HG03025 (cell line): Measurements from ENCODE around the gene PRPF40B.
"Not testable (repeated sequence)": the region's sequence is repeated elsewhere in the genome, so short reads cannot be mapped to it uniquely, and the experiment has no call there.

Source experiments
- ATAC-seq: cut with Tn5 transposase; IDR thresholded peaks from one replicate; pipeline ENCODE4 v1.9.1; 2021; ENCODE audit warnings: mild to moderate bottlenecking, moderate library complexity; ENCODE audit not compliant: unreplicated experiment, low FRiP score

Gene PRPF40B

DNA sequence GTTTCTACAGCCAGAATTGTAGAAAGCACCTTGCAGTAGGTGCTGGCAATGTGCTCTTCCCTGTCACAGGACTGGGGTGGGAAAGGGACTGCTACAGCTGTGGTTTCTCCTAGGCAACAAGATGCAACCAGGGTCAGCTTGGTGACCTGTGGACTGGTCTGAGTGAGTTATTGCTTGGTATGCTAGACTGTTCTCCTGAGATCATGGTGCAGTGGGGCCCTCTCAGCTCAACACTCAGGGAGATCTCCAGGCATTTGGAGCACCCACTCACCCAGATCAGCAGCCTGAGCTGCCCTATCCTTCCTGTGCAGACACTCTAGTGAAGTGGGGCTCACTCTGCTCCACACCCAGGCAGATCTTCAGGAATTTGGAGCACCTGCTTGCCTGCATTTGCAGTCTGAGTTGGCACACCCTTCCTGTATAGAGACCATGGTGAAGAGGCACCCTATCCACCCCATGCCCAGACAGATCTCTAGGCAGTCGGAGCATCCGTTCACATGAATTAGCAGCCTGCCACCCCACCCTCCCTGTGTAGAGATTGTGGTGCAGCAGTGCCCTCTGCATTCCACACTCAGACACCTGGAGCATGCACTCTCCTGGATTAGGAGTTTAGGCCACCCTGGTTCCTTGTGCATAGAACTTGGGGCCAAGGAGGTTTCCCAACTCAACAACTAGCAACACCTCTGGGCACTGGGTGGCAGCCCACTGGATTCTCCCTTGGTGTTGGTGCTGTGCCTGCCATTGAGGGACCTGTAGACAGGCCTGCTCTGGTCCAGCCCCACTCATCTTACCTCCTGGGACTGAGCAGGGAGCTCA is 14.1 kb upstream of the PRPF40B start:
- no peak for ATAC-seq

DNA sequence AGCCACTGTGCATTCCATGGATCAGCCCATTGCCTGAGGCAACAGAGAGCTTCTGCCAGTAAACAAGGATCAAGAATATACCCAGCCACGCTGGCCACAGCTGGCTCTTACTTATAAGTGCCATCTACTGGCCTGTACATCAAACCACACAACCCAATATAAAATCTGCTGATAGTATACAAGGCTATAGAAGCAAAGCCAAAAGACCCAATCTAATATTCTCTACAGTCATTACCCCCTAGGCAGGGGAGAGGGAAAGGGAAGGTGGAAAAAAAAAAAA is 13.5 kb upstream of the PRPF40B start:
- ATAC-seq, result no peak

DNA sequence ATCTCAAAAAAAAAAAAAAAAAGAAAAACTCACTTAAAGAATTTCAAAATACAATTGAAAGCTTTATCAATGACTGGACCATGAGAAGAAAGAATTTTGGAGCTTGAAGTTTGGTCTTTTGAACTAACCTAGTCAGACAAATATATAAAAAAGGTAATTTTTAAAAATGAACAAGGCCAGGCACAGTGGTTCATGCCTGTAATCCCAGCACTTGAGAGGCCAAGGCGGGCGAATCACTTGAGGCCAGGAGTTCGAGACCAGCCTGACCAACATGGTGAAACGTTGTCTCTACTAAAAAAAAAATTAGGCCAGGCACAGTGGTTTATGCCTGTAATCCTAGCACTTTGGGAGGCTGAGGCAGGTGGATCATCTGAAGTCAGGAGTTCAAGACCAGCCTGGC is 12.6 kb upstream of the PRPF40B start:
- not testable (repeated sequence) for ATAC-seq

DNA sequence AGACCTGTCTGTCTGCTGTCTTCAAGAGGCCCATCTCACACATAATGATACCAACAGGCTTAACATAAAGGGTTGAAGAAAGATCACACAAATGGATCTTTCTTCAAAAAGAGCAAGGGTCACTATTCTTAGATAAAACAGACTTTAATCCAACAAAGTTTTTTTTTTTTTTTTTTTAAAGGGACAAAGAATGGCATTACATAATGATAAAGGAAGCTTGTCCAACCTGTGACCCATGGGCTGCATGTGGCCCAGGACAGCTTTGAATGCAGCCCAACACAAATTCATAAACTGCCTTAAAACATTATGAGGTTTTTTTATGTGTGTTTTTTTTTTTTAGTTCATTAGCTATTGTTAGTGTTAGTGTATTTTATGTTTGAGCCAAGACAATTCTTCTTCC is 11.2 kb upstream of the PRPF40B start:
- ATAC-seq, result no peak

DNA sequence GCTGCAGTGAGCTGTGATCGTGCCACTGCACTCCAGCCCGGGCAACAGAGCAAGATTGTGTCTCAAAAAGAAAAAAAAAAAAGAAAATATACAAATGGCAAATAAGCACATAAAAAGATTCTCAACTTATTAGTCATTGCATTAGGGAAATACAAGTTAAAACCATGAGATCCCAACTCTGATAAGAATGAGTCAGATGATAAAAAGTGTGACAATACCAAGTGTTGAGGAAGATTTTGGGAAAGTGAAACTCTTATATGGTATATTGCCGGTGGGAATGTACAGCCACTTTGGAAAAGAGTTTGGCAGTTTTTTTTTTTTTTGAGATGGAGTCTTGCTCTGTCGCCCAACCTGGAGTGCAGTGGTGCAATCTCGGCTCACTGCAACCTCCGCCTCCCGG is 7.6 kb upstream of the PRPF40B start:
- no peak for ATAC-seq

DNA sequence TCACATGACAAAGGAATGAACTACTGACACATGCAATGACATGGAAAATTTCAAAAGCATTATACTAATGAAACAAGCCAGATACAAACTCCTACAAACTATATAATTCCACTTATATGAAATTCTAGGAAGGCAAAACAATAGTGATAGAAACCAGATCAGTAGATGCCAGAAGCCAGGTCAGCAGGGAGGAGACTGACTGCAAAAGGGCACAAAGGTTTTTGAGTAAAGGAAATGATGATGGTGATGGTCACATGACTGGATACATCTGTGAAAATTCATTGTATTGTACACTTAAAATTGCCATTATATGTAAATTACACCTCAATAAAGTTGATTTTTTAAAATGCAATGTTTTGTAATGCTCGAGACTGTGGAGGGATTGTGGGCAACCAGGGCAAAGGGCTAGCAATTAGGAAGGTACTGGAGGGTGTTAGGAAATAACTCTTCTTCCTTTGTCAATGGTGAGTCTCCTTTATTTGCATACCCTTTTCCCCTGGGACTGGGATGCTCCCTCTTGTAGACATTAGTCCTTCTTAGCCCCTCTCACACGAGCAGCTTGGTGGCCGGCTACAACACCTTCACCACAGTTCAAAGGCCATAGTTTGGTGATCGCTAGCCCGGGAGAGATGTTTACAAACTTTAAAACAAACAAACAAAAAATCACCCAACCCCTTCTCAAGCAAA is 6.7 kb upstream of the PRPF40B start:
- no peak for ATAC-seq

DNA sequence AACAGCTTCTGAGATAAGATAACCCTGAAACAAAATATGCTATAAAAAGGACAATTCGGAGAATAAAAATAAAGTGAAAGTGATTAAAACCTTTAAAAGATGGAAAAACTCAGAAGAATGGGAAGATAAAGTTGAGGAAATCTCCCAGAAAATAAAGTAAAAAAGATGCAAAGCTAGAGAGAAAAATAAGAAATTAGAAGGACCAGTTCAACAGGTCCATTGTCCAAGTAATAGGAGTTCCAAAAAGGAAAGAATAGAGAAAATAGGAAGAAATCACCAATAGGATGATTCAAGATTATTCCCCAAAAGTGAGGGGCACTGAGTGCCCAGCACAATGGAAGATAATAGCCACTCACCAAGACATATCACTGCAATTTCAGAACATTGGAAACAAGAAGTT is 4.8 kb upstream of the PRPF40B start:
- no peak for ATAC-seq

DNA sequence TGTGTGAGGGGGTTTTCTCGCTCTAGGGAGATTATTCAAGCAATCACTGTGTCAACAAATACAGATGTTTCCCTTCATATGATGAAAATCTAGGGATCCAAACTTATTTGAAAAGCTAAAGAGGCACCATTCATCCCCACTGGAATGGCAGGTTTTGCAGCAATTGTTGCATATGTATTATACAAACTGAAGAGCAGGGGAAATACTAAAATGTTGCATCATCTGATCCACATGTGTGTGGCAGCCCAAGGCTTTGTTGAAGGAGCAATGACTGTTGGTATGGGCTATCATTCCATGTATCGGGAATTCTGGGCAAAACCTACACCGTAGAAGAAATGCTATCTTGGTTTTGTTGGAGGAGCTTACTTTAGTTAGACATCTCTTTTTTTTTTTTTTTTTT is 4.1 kb upstream of the PRPF40B start:
- no peak for ATAC-seq

DNA sequence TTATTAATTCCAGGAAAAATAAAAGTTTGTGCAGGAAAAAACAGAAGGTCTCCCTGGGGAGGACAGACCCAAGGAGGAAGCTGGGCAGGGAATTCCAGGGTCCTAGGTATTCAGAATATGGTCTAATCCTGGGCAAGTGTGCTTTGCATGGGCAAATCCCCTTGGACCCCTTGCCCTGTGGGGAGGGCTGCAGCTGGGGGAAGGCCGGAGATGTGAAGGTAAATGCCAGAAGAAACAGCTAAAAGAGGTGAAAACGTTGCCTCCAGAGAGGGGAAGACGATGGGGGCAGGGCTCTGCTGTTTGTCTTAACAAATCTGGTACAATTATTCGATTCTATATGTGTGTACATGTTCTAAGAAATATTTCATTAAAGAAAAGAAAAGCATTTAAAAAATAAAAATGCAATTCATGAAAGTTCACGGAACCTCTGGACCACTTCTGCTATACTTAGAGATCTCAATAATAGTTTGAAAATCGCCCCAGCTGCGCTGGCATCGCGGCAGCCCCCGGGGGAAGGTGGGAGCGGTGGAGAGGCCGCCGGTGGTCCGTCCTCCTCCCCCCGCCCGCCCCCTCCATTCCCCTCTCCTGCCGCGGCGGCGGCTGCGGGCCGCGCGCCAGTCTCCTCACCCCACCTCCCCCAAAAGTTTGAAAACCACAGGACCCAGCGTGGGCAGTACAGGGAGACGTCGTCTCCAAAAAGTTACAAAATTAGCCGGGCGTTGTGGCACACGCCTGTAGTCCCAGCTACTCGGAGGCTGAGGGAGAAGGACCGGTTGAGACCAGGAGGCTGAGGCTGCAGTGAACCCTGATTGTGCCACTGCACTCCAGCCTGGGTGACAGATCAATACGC is 1.5 kb upstream of the PRPF40B start:
- no peak for ATAC-seq

DNA sequence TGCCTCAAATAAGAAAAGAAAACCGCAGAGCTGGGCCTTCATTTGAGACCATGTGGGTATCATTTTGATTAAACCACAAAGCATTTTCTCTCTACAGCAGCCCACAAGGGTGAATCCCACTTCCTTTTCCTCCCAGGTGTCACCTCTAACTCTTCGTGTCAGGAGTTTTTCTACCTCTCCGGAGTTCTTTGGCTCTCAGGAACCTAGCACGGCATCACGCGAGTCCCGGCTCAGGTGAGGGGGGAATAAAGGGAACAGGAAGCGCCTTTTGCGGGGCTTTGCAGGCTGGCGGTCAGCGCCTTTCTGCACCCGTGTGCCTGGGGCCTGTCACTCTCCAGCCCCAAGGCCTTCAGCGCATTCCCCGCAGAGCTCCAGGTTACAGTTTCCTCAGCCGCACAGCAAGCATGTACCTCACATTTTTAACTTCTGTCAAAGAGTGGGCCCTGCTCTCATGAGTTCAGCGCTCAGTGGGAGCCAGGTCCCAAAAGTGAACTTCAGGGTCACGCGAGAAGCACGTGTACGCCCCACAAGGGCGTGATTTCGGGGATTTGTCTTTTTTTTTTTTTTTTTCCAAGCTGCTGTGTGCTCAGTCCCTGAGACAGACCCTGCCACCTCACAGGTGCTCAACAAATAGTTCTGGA is 740 bp upstream of the PRPF40B start:
- ATAC-seq, result peak; percentile 29

DNA sequence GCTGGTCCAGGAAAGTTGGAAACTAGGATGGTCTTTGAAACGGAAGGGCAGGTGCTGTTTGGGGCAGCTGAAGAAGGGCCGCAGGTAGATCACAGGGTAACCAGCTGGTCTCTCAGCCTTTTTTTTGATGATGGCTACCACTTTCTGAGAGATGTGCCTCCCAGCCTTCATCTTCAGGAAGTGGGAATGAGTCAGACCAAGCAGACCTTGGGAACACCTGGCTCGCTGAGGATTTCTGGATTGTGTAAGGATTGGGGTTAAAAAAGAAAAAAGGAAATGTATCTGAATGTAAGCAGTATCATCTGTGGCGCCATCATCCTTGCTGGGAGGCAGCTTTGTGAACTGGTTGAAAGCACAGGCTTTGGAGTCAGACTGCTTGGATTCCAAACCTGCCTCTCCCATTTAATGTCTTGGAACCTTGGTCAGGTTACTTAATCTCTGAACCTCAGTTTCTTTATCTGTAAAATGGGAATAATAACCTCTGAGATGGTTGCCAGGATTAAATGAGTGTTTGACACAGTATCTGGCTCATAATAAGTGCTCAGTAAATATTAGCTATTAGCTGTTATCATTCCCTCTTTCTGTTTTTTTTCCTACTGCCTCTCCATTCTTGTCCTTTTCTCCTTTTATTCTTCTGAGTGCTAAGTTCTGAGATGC is 1.7 kb downstream of the PRPF40B start:
- ATAC-seq, result no peak

DNA sequence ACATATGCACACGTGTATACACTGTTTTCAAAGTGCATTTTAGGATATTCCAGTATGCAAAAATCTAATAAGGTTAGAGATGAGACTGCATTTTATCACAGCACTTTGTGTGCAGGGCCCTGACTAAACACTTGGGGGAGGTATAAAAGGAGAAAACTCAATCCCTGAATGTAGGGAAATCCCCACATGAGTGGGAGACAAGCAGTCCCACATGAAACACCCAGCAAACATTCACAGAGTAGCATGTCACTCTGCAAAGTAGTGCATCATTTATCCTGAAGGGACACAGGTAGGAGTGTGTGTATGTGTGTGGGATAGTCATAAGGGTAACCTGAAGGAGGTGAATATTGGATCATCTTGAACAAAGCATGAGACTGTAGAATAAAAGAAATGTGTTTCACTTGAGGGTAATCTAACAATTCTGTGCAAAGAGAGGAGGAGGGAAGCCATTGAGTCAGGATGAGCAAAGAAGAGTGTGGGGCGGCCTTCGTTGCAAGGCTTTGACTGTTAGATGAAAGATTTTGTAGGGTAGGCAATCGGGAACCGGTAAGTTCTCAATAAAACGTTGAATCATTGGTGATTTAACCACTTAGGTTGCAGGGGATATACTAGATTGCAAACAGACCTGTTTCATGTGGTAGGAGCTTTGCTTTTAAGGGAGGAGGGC is 2.9 kb downstream of the PRPF40B start:
- ATAC-seq, result no peak

DNA sequence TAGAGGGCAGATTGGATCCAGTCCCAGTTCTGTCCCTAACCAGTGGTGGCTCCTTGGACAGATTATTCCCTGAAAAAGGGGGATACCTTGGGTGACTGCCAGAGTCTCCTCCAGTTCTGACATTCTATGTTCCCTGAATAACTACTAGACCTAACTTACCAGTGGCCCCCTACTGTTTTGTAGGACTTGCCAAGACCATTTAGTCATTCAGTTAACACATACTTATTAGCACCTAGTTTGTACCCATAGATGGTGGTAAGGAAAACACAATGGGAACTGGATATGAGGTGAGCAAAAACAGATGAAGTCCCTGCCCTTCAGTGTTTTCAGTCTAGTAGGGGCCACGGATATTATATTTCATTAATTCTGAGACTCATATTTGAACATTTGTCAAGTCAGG is 3.5 kb downstream of the PRPF40B start:
- ATAC-seq, result no peak

DNA sequence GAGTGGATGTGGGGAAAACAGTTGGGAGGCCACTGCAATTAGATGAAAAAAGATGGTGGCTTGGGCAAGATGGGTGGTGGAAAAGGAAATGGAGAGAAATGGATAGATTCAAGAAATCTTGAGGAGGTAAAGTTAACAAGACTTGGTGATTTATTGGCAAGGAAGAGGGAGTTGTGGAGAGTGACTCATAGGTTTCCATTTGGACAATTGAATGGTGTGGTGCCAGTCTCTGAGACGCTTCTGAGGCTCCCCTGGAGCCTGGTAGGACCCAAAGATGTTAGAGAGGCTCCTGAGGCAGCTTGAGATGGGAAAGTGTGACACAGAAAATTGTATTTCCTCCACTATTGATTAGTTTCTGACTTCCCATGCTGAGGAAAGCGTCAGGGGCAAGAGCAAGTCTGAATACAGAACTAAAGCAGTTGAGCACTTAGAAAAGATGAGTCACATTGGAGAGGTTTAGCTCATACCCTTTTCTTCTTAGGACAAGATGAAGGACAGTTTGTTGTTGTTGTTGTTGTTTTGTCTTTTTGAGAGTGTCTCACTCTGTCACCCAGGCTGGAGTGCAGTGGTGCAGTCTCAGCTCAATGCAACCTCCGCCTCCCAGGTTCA is 4.5 kb downstream of the PRPF40B start:
- no peak for ATAC-seq

DNA sequence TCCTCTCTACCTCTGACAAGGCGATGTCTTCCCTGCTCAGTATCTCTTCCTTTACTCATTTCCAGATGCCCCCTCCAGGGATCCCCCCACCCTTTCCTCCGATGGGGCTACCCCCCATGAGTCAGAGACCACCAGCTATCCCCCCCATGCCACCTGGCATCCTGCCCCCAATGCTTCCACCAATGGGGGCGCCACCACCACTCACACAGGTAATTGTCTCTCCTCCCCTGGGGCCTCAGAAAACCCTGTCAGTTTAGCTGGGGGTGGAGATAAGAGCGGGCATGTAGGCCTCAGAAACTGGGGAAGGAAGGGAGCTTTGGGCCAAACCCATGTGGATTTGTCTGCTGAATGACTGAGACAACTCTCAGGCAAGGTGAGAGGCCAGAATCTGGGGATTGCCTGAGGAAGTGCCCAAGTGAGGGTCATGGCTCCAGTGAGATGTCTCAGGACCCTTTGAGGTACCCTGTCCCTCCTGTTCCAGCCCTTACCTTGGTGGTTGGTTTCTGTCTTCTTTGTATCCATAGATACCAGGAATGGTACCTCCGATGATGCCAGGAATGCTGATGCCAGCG is 8.1 kb downstream of the PRPF40B start:
- ATAC-seq, result no peak

DNA sequence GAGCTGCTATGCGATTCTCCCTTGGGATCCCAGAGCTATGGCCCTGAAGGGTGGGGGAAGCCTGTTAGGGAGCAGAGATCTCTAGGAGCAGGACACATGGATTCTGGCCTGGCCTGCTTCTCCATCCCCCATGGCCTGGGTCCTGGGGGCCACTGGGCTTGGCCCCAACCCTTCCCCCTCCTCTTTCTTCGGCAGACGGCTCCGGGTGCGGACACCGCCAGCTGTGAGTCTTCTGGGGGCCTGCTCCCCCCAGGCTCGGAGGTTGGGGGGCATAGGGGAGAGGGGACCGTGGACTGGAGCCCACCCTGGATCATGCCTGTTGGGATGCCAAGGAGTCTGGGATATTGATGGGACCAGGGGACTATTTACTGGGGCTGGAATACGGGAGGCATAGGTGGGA is 9.0 kb downstream of the PRPF40B start:
- ATAC-seq, result no peak

DNA sequence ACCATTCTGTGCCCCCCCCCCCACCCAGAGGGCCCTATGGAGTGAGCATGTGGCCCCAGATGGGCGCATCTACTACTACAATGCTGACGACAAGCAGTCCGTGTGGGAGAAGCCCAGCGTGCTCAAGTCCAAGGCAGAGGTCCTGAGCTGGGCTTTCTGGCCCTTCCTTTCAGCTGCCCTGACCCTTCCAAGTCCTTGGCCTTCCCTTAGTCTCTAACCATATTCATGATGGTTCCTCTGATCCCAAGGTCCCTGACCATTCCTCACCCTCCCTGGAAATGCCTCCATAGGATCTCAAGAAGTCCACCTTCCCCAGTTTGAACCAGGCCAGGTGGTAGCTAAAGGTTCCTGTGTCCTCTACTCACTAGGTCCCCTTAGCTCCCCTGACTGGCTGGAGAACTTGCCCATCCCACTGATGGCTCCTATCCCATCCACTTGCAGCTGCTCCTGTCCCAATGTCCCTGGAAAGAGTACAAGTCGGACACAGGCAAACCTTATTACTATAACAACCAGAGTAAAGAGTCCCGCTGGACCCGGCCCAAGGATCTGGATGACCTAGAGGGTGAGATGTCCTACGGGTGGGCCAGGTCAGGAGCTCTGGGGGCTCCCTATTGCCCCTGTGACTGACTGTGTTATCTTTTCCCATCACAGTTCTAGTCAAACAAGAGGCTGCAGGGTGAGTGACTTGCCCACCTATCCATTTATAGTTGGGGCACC is 9.8 kb downstream of the PRPF40B start:
- ATAC-seq, result no peak

DNA sequence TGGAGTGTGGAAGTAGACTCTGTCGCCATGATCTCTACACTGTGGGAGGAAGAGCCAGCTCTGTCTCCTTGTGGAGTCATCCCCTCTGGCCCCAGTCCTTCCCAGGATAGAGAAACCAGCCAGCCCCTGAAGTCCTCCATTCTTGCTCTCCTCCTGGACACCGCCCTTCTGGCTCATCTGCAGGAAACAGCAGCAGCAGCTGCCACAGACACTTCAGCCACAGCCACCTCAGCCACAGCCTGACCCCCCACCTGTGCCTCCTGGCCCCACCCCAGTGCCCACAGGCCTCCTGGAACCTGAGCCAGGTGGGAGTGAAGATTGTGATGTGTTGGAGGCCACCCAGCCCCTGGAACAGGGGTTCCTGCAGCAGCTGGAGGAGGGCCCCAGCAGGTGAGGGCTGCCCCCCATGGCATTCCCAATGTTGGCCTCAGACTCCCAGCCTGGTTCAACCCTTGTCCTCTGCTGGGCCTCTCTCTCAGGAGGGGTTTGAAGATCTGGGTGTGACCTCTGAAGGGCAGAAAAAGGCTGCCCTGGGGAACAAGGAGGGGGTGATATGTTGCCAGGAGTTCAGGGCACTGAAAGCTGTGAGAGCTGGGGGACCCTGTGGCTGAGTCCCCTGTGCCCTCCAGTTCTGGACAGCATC is 10.5 kb downstream of the PRPF40B start:
- no peak for ATAC-seq
